Peyer's patch (tissue), 4 donors: ENCODE measurements around the gene CSGALNACT2. TPM values are rescaled to one million over a fixed set of nuclear protein-coding genes. Genes with fewer than 3 reads are reported as not detected.

Source experiments
- DNase-seq, 3 donors: peaks; one replicate each; pipeline ENCODE4 v3.0.0-alpha.2; 2017 to 2019
- H3K27ac ChIP-seq, 4 donors: fragments of 200-600 bp; sonication (generic); one replicate each; pipeline ENCODE4 v1.5.1; 2016 to 2019
- H3K27me3 ChIP-seq, 2 donors: fragments of 200-600 bp; sonication (generic); one replicate each; pipeline ENCODE4 v1.5.1; 2019
- H3K36me3 ChIP-seq, 3 donors: fragments of 200-600 bp; sonication (generic); one replicate each; pipeline ENCODE4 v1.5.1; 2016 to 2019
- H3K4me1 ChIP-seq, 4 donors: fragments of 200-600 bp; sonication (generic); one replicate each; pipeline ENCODE4 v1.5.1; 2016 to 2019
- H3K4me3 ChIP-seq, 4 donors: fragments of 200-600 bp; sonication (generic); 1 replicate in 3 of 4; 2 replicates in 1 of 4; pipeline ENCODE4 v1.5.1; 2016 to 2019; ENCODE audit warnings: mild to moderate bottlenecking in 1 of 4
- H3K9me3 ChIP-seq, 4 donors: fragments of 200-600 bp; sonication (generic); one replicate each; pipeline ENCODE4 v1.5.1; 2016 to 2019; ENCODE audit warnings: mild to moderate bottlenecking in 1 of 4
- POLR2A ChIP-seq, 2 donors: fragments of 450-650 bp; IDR thresholded peaks; one replicate each; pipeline ENCODE4 v1.5.1; 2017; ENCODE audit warnings: antibody characterized with exemption in 2 of 2, mild to moderate bottlenecking in 2 of 2, moderate library complexity in 2 of 2
- total RNA-seq, 4 donors: library from RNA; depleted of rRNA; stranded (reverse); fragments of >200 nt; gene quantifications; one replicate each; pipeline ENCODE4 v1.1.0, GENCODE V29; 2016
- TF ChIP-seq, protein P1 (sequence below), 6 experiments: fragments of 450-650 bp in 4 of 6; fragments of 200-600 bp in 2 of 6; sonication (generic) in 1 of 6; IDR thresholded peaks; one replicate each; pipeline ENCODE4 v1.5.1; 2017 to 2019; ENCODE audit warnings: antibody characterized with exemption in 6 of 6, mild to moderate bottlenecking in 3 of 6, moderate library complexity in 1 of 6

CSGALNACT2 gene
- total RNA-seq, 4 donors from 2014 or later: 5.8 to 24.8 (median 7.9) TPM

DNA sequence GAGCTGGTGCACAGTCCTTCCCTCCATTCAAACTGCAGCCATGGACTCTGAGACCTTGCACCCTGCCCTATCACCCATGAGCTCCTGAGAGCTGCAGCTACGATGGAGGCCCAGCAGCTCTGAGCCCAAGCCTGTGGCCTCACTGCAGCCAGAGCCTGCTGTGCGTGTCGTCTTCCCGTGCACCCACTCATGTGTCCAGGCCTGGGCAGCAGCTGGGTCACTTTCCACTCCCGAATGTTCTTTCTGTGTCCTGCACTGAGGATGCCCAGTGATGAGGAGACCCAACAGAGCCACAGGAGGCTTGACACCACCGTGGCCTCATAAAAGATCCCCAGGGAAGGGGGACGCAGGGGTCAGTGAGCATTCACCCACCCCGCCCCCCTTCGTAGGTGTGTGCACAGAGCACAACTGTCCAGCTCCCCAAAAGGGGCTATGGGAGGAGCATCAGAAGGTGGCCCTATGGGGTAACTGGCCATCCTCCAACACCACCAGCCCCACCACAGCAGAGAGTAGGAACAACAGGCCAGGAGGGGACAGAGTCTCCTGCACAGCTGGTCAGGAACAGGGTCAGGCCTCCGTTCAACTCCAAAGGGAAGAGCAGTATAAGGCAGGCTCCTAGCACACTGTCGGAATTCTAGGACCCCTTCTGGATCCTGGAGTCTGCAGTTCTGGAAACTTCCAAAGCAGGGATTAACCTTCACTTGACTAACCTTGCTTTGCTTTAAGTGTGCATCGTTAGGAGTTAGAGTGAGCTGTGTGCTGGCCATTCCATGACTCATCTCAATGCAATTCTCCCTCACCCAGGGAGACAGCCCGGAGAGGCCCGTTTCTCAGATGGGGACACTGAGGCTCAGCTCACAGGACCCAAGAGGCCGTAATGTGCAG is 76.1 kb downstream of the CSGALNACT2 start:
- H3K36me3 ChIP-seq: no peaks in the 10 kb centered on the region
- no peaks in the 10 kb centered on the region for H3K9me3 ChIP-seq
- no peak for DNase-seq
- no peaks in the 10 kb centered on the region for H3K4me1 ChIP-seq
- no peak overlapping the region for H3K27ac ChIP-seq
- no peak overlapping the region for H3K4me3 ChIP-seq
- H3K27me3 ChIP-seq: no peaks in the 10 kb centered on the region
- TF ChIP-seq, protein P1, sequence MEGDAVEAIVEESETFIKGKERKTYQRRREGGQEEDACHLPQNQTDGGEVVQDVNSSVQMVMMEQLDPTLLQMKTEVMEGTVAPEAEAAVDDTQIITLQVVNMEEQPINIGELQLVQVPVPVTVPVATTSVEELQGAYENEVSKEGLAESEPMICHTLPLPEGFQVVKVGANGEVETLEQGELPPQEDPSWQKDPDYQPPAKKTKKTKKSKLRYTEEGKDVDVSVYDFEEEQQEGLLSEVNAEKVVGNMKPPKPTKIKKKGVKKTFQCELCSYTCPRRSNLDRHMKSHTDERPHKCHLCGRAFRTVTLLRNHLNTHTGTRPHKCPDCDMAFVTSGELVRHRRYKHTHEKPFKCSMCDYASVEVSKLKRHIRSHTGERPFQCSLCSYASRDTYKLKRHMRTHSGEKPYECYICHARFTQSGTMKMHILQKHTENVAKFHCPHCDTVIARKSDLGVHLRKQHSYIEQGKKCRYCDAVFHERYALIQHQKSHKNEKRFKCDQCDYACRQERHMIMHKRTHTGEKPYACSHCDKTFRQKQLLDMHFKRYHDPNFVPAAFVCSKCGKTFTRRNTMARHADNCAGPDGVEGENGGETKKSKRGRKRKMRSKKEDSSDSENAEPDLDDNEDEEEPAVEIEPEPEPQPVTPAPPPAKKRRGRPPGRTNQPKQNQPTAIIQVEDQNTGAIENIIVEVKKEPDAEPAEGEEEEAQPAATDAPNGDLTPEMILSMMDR (IDR thresholded peaks at IDR 0.05): no peak
- no peak for TF ChIP-seq POLR2A (IDR thresholded peaks at IDR 0.05)

GRCh38 chr10:43214956-43215561 is 76.8 kb downstream of the CSGALNACT2 start:
- Histone ChIP-seq H3K27me3 (no peaks in the 10 kb centered on the region), H3K4me1 (no peaks in the 10 kb centered on the region), H3K36me3 (no peaks in the 10 kb centered on the region), H3K27ac (no peak overlapping the region), H3K4me3 (no peak overlapping the region), H3K9me3 (no peaks in the 10 kb centered on the region)
- DNase-seq: no peak
- no peak for TF ChIP-seq POLR2A (IDR thresholded peaks at IDR 0.05)
- TF ChIP-seq, protein P1 (IDR thresholded peaks at IDR 0.05): no peak

- TF ChIP-seq, protein P1 (IDR thresholded peaks at IDR 0.05): no peak
- TF ChIP-seq POLR2A (IDR thresholded peaks at IDR 0.05): no peak
- Histone ChIP-seq H3K9me3 (no peaks in the 10 kb centered on the region), H3K27ac (no peak overlapping the region), H3K4me3 (no peak overlapping the region), H3K27me3 (no peaks in the 10 kb centered on the region), H3K4me1 (no peaks in the 10 kb centered on the region), H3K36me3 (no peaks in the 10 kb centered on the region)
- no peak for DNase-seq
Observed at GRCh38 chr10:43215758-43216455, 77.7 kb downstream of the CSGALNACT2 start.

DNA sequence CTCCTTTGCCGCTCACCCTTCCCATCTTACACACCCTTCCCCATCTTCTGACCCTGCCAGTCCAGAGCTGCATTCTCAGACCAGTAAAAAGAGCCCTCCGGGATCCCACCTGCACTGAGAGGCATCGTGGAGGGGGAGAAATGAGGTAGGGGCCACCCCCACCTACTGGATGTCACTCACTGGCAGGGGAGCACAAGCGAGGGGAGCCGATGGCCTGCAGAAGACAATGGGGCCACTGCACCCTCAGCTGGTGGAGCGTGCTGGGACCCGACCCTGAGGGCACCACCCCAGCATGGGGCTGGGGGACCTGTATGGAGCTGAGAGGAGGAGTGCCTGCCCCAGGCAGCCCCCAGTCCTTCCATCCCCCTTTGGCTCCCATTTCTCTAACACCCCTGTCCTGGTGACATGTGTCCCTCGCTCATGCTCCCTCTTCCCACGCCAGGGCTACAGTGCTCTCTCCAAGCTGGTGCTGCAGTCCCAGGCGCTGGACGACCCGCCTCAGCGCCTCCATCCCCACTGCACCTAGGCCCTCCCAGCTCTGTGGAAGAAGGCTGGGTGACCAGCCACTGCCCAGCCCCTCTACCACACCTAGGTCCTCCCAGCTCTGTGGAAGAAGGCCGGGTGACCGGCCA is 78.8 kb downstream of the CSGALNACT2 start:
- Histone ChIP-seq H3K27me3 (no peaks in the 10 kb centered on the region), H3K27ac (no peak overlapping the region), H3K4me1 (no peaks in the 10 kb centered on the region), H3K4me3 (no peak overlapping the region), H3K36me3 (no peaks in the 10 kb centered on the region), H3K9me3 (no peaks in the 10 kb centered on the region)
- DNase-seq: no peak
- TF ChIP-seq, protein P1 (IDR thresholded peaks at IDR 0.05): no peak
- TF ChIP-seq POLR2A (IDR thresholded peaks at IDR 0.05): no peak

GRCh38 chr10:43217563-43218205 is 79.4 kb downstream of the CSGALNACT2 start:
- no peaks in the 10 kb centered on the region for H3K4me1 ChIP-seq
- H3K27me3 ChIP-seq: no peaks in the 10 kb centered on the region
- no peak for DNase-seq
- no peaks in the 10 kb centered on the region for H3K36me3 ChIP-seq
- H3K9me3 ChIP-seq: no peaks in the 10 kb centered on the region
- no peak overlapping the region for H3K4me3 ChIP-seq
- H3K27ac ChIP-seq: no peak overlapping the region
- no peak for TF ChIP-seq POLR2A (IDR thresholded peaks at IDR 0.05)
- TF ChIP-seq, protein P1 (IDR thresholded peaks at IDR 0.05): no peak
